Calu3 (cell line): ENCODE data around the gene ARHGAP19. TPM values are rescaled to one million over a fixed set of nuclear protein-coding genes. Genes with fewer than 3 reads are reported as not detected.

ENCODE experiments used
- BruUV-seq: library from RNA; stranded (reverse); fragments of 400-500 nt; replicated peaks from 2 replicates; lab custom pipeline; 2021; lab: Mats Ljungman, UMichigan
- CTCF ChIA-PET: fragments of 300-600 bp; sonication (Branson Sonifier 250); formaldehyde crosslinking; loops from one replicate; lab custom pipeline; 2022; ENCODE audit warnings: antibody characterized with exemption; lab: Charles Lee
- DNase-seq: peaks from one replicate; pipeline ENCODE4 v3.0.0; 2022
- H3K27ac Mint-ChIP-seq: one replicate; pipeline ENCODE4 v1.8.0; 2022; ENCODE audit warnings: mixed read lengths; ENCODE audit not compliant: unreplicated experiment
- H3K27me3 Mint-ChIP-seq: one replicate; pipeline ENCODE4 v1.8.0; 2022; ENCODE audit warnings: mixed read lengths; ENCODE audit not compliant: unreplicated experiment
- H3K36me3 Mint-ChIP-seq: one replicate; pipeline ENCODE4 v1.8.0; 2022; ENCODE audit warnings: mild to moderate bottlenecking, moderate library complexity, mixed read lengths; ENCODE audit not compliant: insufficient read depth, unreplicated experiment
- H3K4me1 Mint-ChIP-seq: one replicate; pipeline ENCODE4 v1.8.0; 2022; ENCODE audit warnings: mild to moderate bottlenecking, low read depth, mixed read lengths; ENCODE audit not compliant: unreplicated experiment
- H3K4me3 Mint-ChIP-seq: one replicate; pipeline ENCODE4 v1.8.0; 2022; ENCODE audit warnings: mild to moderate bottlenecking, low read depth, moderate library complexity, mixed read lengths; ENCODE audit not compliant: unreplicated experiment
- H3K9me3 Mint-ChIP-seq: one replicate; pipeline ENCODE4 v1.8.0; 2022; ENCODE audit warnings: low read depth, mixed read lengths; ENCODE audit not compliant: unreplicated experiment
- CTCF ChIP-seq: fragments of 200-600 bp; IDR thresholded peaks from one replicate; pipeline ENCODE4 v1.8.0; 2022; ENCODE audit warnings: antibody characterized with exemption; ENCODE audit not compliant: unreplicated experiment
- intact Hi-C: fragments of 100-400 bp; cut with micrococcal nuclease; formaldehyde crosslinking; loops from one replicate; pipeline ENCODE4 v1.10.0; 2022; ENCODE audit not compliant: unreplicated experiment
- total RNA-seq: library from RNA; stranded (reverse); gene quantifications from 2 replicates; pipeline ENCODE4 v1.2.3, GENCODE V29; 2022

ARHGAP19 gene
- total RNA-seq, 1 experiment from 2014 or later: 6.7 TPM

DNA sequence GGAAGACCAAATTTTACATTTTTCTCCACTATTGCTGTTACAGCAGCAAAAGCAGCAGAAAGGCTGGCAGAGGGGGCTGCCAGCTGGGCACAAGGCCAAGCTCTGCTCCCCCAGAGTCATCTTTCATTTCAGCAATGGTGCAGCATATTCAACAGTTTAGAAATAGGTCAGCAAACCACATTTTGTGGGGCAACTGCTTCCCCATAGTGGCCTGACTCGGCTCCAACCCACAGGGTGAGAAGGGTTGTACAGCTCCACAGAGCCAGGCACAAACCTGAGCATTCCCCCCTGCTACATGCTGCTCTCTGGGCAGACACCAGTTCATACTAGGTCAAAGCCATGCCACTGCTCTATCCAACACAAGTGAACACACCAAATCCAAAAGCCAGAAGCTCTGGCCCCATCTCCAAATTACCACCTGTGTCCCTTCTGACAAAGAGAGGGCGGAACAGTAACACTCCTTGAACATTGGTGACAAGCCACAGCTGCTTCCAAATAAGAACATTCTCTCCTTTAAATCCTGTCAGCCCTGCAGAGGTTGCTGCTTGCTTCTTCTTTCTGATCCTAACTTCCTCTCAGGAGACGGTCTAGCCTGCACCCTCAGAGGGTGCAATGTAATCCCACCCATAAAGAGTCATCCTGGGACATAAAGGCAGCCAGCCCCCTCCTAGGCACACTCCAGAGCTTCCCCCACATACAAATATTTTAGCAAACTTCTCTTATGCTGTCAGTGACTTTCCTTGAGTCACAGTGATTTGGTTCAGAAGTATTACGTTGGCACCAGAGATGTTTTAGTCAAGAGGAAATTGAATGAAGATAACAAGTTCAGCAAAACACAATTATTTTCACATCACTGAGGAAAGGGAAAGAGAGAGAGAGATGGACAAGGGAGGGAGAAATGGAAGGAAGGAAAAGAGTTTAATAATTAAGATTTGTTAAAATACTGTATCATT, 67.7 kb downstream of the ARHGAP19 start:
- Mint-ChIP-seq H3K36me3 (no peaks in the 10 kb centered on the region), H3K4me3 (no peak overlapping the region), H3K4me1 (no peaks in the 10 kb centered on the region), H3K9me3 (no peaks in the 10 kb centered on the region), H3K27ac (no peak overlapping the region), H3K27me3 (no peaks in the 10 kb centered on the region)
- CTCF ChIA-PET: no interaction called here
- no TSS peak for BruUV-seq
- TF ChIP-seq CTCF: no peak
- intact Hi-C loops: no loop called here
- no peak for DNase-seq

GRCh38 chr10:97222326-97222961, 70.0 kb downstream of the ARHGAP19 start:
- Mint-ChIP-seq H3K4me1 (no peaks in the 10 kb centered on the region), H3K4me3 (no peak overlapping the region), H3K9me3 (no peaks in the 10 kb centered on the region), H3K36me3 (no peaks in the 10 kb centered on the region), H3K27ac (no peak overlapping the region), H3K27me3 (no peaks in the 10 kb centered on the region)
- intact Hi-C loops: no loop called here
- no peak for DNase-seq
- CTCF ChIA-PET: no interaction called here
- BruUV-seq: no TSS peak
- TF ChIP-seq CTCF: no peak

GRCh38 chr10:97220355-97220754, 72.1 kb downstream of the ARHGAP19 start:
- BruUV-seq: no TSS peak
- no peaks in the 10 kb centered on the region for H3K9me3 Mint-ChIP-seq
- CTCF ChIA-PET: no interaction called here
- H3K4me1 Mint-ChIP-seq: no peaks in the 10 kb centered on the region
- no peak overlapping the region for H3K4me3 Mint-ChIP-seq
- intact Hi-C loops: no loop called here
- no peak for DNase-seq
- TF ChIP-seq CTCF: no peak
- no peaks in the 10 kb centered on the region for H3K27me3 Mint-ChIP-seq
- H3K36me3 Mint-ChIP-seq: no peaks in the 10 kb centered on the region
- H3K27ac Mint-ChIP-seq: no peak overlapping the region

DNA sequence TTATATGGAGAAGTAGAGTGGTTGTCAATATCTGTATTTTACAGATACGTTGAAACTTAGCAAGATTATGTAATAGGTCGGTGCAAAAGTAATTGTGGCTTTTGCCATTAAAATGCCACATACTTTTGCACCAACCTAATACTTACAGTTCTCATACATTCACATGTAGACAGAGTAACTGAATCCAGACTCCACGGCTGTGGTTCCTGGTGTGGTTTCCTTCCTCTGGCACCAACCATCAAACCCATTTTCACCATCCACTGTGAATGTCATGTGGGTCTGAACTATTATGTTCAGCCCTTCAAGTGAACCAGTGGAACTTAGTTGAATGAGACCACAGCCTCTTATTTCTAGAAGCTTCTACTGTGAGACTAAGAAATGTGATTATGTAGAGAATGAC, 75.1 kb downstream of the ARHGAP19 start:
- Mint-ChIP-seq H3K4me3 (no peak overlapping the region), H3K9me3 (no peaks in the 10 kb centered on the region), H3K27me3 (peaks cover 11% of the 10 kb centered on the region), H3K4me1 (no peaks in the 10 kb centered on the region), H3K27ac (no peak overlapping the region), H3K36me3 (no peaks in the 10 kb centered on the region)
- DNase-seq: no peak
- no peak for TF ChIP-seq CTCF
- intact Hi-C loops: loop anchor here (10.0 kb wide), 1 partner anchor 92 kb away; no protein-coding TSS in a partner anchor
- no TSS peak for BruUV-seq
- CTCF ChIA-PET: no interaction called here
